WTC11 (cell line): ENCODE measurements around the gene PLCG2. TPM values are rescaled to one million over a fixed set of nuclear protein-coding genes. Genes with fewer than 3 reads are reported as not detected.

Source experiments
- ATAC-seq: fragments of 200-7000 bp; cut with Tn5 transposase; 2 replicates; pipeline ENCODE4 v1.10.0; 2021; ENCODE audit warnings: mild to moderate bottlenecking, moderate library complexity
- CTCF ChIA-PET: fragments of 300-600 bp; sonication (Branson Sonifier 250); formaldehyde crosslinking; loops from one replicate; lab custom pipeline; 2021; ENCODE audit warnings: antibody characterized with exemption; lab: Charles Lee
- POLR2A ChIA-PET: fragments of 350-600 bp; sonication (Branson Sonifier 250); formaldehyde crosslinking; loops from one replicate; lab custom pipeline; 2021; ENCODE audit warnings: antibody characterized with exemption; lab: Charles Lee
- DNase-seq: peaks from one replicate; pipeline ENCODE4 v3.0.0; 2021; ENCODE audit warnings: low spot score
- H3K27ac Mint-ChIP-seq: 2 replicates; pipeline ENCODE4 v1.8.0; 2021; ENCODE audit warnings: mixed read lengths
- H3K27me3 Mint-ChIP-seq: 2 replicates; pipeline ENCODE4 v1.8.0; 2021; ENCODE audit warnings: low read depth, mild to moderate bottlenecking, moderate library complexity, mixed read lengths
- H3K36me3 Mint-ChIP-seq: 2 replicates; pipeline ENCODE4 v1.8.0; 2021; ENCODE audit warnings: mixed read lengths
- H3K4me1 Mint-ChIP-seq: 2 replicates; pipeline ENCODE4 v1.8.0; 2022; ENCODE audit warnings: mixed read lengths
- H3K4me3 Mint-ChIP-seq: 2 replicates; pipeline ENCODE4 v1.8.0; 2021; ENCODE audit warnings: mild to moderate bottlenecking, moderate library complexity, mixed read lengths
- H3K9me3 Mint-ChIP-seq: 2 replicates; pipeline ENCODE4 v1.8.0; 2021; ENCODE audit warnings: mixed read lengths
- ATF6 ChIP-seq: sonication (generic); formaldehyde crosslinking; IDR thresholded peaks from 2 replicates; pipeline ENCODE4 v1.8.1; 2023; ENCODE audit warnings: mild to moderate bottlenecking, missing genetic modification reagents
- CREB1 ChIP-seq: sonication (generic); formaldehyde crosslinking; IDR thresholded peaks from 2 replicates; pipeline ENCODE4 v1.8.0; 2023; ENCODE audit warnings: mild to moderate bottlenecking, missing genetic modification reagents
- CREM ChIP-seq: sonication (generic); formaldehyde crosslinking; IDR thresholded peaks from 2 replicates; pipeline ENCODE4 v1.8.1; 2022; ENCODE audit warnings: mild to moderate bottlenecking, missing genetic modification reagents, moderate library complexity
- EMX1 ChIP-seq: fragments of 250-450 bp; sonication (Bioruptor Pico); IDR thresholded peaks from 2 replicates; pipeline ENCODE4 v1.8.0; 2021; ENCODE audit warnings: mild to moderate bottlenecking
- ESRRA ChIP-seq: sonication (generic); formaldehyde crosslinking; IDR thresholded peaks from 2 replicates; pipeline ENCODE4 v1.8.1; 2022; ENCODE audit warnings: mild to moderate bottlenecking, missing genetic modification reagents, borderline replicate concordance
- FOXJ3 ChIP-seq: sonication (generic); formaldehyde crosslinking; IDR thresholded peaks from 2 replicates; pipeline ENCODE4 v1.9.0; 2021; ENCODE audit warnings: missing genetic modification reagents, mild to moderate bottlenecking, borderline replicate concordance
- FOXK1 ChIP-seq: sonication (generic); formaldehyde crosslinking; IDR thresholded peaks from 2 replicates; pipeline ENCODE4 v1.8.0; 2022; ENCODE audit warnings: mild to moderate bottlenecking, moderate library complexity, missing genetic modification reagents
- FOXP1 ChIP-seq: sonication (generic); formaldehyde crosslinking; IDR thresholded peaks from 2 replicates; pipeline ENCODE4 v1.8.0; 2022; ENCODE audit warnings: missing genetic modification reagents, mild to moderate bottlenecking, moderate library complexity, borderline replicate concordance
- FOXP4 ChIP-seq: sonication (generic); formaldehyde crosslinking; IDR thresholded peaks from 2 replicates; pipeline ENCODE4 v1.8.0; 2022; ENCODE audit warnings: mild to moderate bottlenecking, missing genetic modification reagents
- GTF2I ChIP-seq: fragments of 250-450 bp; sonication (Bioruptor Pico); conservative IDR thresholded peaks from 2 replicates; pipeline ENCODE4 v1.4.0; 2021; ENCODE audit warnings: mild to moderate bottlenecking
- JAZF1 ChIP-seq: fragments of 250-450 bp; sonication (Bioruptor Pico); IDR thresholded peaks from 2 replicates; pipeline ENCODE4 v1.9.0; 2021; ENCODE audit warnings: moderate library complexity, mild to moderate bottlenecking, inconsistent platforms
- JUN ChIP-seq: sonication (generic); formaldehyde crosslinking; IDR thresholded peaks from 2 replicates; pipeline ENCODE4 v1.8.0; 2023; ENCODE audit warnings: mild to moderate bottlenecking, missing genetic modification reagents
- KAT7 ChIP-seq: sonication (generic); formaldehyde crosslinking; IDR thresholded peaks from 2 replicates; pipeline ENCODE4 v1.8.1; 2023; ENCODE audit warnings: missing genetic modification reagents, mild to moderate bottlenecking, borderline replicate concordance
- MAX ChIP-seq: sonication (generic); formaldehyde crosslinking; IDR thresholded peaks from 2 replicates; pipeline ENCODE4 v1.8.0; 2022; ENCODE audit warnings: mild to moderate bottlenecking, missing genetic modification reagents
- MLX ChIP-seq: sonication (generic); formaldehyde crosslinking; IDR thresholded peaks from 2 replicates; pipeline ENCODE4 v1.8.1; 2023; ENCODE audit warnings: mild to moderate bottlenecking, missing genetic modification reagents, moderate library complexity
- SMAD4 ChIP-seq: sonication (generic); formaldehyde crosslinking; IDR thresholded peaks from 2 replicates; pipeline ENCODE4 v1.8.0; 2022; ENCODE audit warnings: mild to moderate bottlenecking, missing genetic modification reagents
- SP1 ChIP-seq: sonication (generic); formaldehyde crosslinking; conservative IDR thresholded peaks from 2 replicates; pipeline ENCODE4 v1.8.1; 2022; ENCODE audit warnings: missing genetic modification reagents
- ZBTB21 ChIP-seq: sonication (generic); formaldehyde crosslinking; IDR thresholded peaks from 2 replicates; pipeline ENCODE4 v1.8.1; 2023; ENCODE audit warnings: mild to moderate bottlenecking, missing genetic modification reagents, borderline replicate concordance
- ZNF232 ChIP-seq: sonication (generic); formaldehyde crosslinking; IDR thresholded peaks from 2 replicates; pipeline ENCODE4 v1.8.0; 2022; ENCODE audit warnings: mild to moderate bottlenecking, missing genetic modification reagents
- ZNF281 ChIP-seq: sonication (generic); formaldehyde crosslinking; IDR thresholded peaks from 2 replicates; pipeline ENCODE4 v1.8.0; 2023; ENCODE audit warnings: mild to moderate bottlenecking, missing genetic modification reagents
- ZNF396 ChIP-seq: fragments of 250-450 bp; sonication (Bioruptor Pico); IDR thresholded peaks from 2 replicates; pipeline ENCODE4 v1.8.0; 2021; ENCODE audit warnings: mild to moderate bottlenecking, moderate library complexity, borderline replicate concordance
- total RNA-seq: library from RNA; stranded (reverse); gene quantifications from 3 replicates; pipeline ENCODE4 v1.2.3, GENCODE V29; 2021
- TF ChIP-seq, protein P1 (sequence below): sonication (generic); formaldehyde crosslinking; IDR thresholded peaks from 2 replicates; pipeline ENCODE4 v1.8.1; 2022; ENCODE audit warnings: missing genetic modification reagents, borderline replicate concordance
- TF ChIP-seq, protein P2 (sequence below): sonication (generic); formaldehyde crosslinking; IDR thresholded peaks from 2 replicates; pipeline ENCODE4 v1.8.1; 2023; ENCODE audit warnings: mild to moderate bottlenecking, missing genetic modification reagents, moderate library complexity
- TF ChIP-seq, protein P3 (sequence below): sonication (generic); formaldehyde crosslinking; IDR thresholded peaks from 2 replicates; pipeline ENCODE4 v1.8.1; 2022; ENCODE audit warnings: mild to moderate bottlenecking, missing genetic modification reagents, moderate library complexity, borderline replicate concordance

PLCG2 gene
- total RNA-seq, 1 experiment from 2014 or later, result 7.0 TPM

DNA sequence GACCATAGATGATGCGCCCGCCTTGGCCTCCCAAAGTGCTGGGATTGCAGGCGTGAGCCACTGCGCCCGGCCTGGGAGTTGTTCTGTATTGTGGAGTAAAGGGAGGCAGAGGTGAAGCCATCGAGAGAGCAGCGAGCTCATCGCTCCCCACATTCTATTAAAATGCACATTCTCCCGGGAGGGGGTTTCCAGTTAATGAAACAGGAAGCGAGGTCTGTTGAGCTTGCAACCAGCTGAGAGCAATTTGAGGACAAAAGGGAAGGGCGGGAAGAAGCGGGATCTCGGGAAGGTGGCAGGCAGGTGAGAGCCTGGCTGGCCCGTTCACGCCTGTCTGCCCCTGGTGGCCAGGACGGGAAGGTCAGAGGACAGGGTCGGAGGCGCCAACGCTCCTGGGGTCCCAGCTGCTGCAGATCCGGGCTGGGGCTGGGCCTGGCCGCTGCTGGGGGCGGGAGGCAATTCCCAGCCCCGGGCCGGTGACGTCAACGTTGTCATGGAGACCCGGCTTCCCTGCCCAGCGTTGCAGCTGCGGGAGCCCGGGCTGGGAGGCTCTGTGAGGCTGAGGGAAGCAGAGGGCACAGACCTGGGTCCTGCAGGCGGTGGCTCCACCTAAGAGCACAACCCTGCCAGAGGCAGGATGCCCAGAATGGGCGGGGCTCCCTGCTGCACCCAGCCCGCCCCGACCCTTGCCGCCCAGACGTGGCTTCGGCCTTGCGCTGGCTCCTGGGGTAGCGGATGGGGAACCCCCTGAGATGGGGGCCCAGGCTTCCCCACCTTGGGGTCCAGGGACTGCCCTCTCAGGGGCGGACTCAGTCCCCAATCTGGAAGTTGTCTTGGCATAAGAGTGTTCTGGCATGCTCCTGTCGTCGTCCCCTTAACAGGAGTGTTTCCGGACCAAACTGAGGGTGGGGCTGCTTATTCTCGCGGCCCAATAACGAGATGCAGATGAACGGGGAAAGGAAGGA, 48.7 kb upstream of the PLCG2 start:
- Mint-ChIP-seq H3K27ac (peak overlapping the region; percentile 96), H3K4me3 (peak overlapping the region; percentile 64), H3K4me1 (peaks cover 30% of the 10 kb centered on the region), H3K36me3 (peaks cover 4% of the 10 kb centered on the region), H3K9me3 (peaks cover 10% of the 10 kb centered on the region; the same call in 1 of the 2 replicates), H3K27me3 (no peaks in the 10 kb centered on the region)
- DNase-seq, result peak; percentile 99
- ChIA-PET POLR2A (interaction anchor here (0.6 to 0.7 kb wide), 2 partner anchors 78 to 416 kb away, joined by 3 to 4 read pairs; partner anchors contain the start of gene GAN), CTCF (interaction anchor here (0.5 to 3.0 kb wide), 55 partner anchors 8 to 806 kb away, joined by 3 to 26 read pairs (median 3); partner anchors contain the start of genes ATMIN, GAN, MPHOSPH6 and PLCG2)
- ATAC-seq, result peak; percentile 96
- no peak for TF ChIP-seq KAT7
- peak; percentile 93 for TF ChIP-seq FOXP1 (CRISPR knock-in tag)
- peak; percentile 81; the same call in 1 of the 2 replicates for TF ChIP-seq ZNF232 (CRISPR knock-in tag)
- TF ChIP-seq JUN, result no peak
- TF ChIP-seq ESRRA (CRISPR knock-in tag), result no peak; the same call in 1 of the 2 replicates
- TF ChIP-seq SMAD4, result no peak
- TF ChIP-seq ZBTB21, result peak; percentile 80; the same call in 1 of the 2 replicates
- TF ChIP-seq, protein P1, sequence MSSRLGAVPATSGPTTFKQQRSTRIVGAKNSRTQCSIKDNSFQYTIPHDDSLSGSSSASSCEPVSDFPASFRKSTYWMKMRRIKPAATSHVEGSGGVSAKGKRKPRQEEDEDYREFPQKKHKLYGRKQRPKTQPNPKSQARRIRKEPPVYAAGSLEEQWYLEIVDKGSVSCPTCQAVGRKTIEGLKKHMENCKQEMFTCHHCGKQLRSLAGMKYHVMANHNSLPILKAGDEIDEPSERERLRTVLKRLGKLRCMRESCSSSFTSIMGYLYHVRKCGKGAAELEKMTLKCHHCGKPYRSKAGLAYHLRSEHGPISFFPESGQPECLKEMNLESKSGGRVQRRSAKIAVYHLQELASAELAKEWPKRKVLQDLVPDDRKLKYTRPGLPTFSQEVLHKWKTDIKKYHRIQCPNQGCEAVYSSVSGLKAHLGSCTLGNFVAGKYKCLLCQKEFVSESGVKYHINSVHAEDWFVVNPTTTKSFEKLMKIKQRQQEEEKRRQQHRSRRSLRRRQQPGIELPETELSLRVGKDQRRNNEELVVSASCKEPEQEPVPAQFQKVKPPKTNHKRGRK (CRISPR knock-in tag), result no peak
- TF ChIP-seq ZNF396 (CRISPR knock-in tag), result no peak
- TF ChIP-seq JAZF1 (CRISPR knock-in tag), result no peak
- TF ChIP-seq MAX (CRISPR knock-in tag), result peak; percentile 97
- no peak for TF ChIP-seq ATF6 (CRISPR knock-in tag)
- no peak for TF ChIP-seq FOXJ3 (CRISPR knock-in tag)
- TF ChIP-seq GTF2I (CRISPR knock-in tag), result peak; percentile 29; the same call in 1 of the 2 replicates
- TF ChIP-seq, protein P2, sequence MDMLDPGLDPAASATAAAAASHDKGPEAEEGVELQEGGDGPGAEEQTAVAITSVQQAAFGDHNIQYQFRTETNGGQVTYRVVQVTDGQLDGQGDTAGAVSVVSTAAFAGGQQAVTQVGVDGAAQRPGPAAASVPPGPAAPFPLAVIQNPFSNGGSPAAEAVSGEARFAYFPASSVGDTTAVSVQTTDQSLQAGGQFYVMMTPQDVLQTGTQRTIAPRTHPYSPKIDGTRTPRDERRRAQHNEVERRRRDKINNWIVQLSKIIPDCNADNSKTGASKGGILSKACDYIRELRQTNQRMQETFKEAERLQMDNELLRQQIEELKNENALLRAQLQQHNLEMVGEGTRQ (CRISPR knock-in tag), result 0 out of 2 replicates have a peak, but pooled peaks have one; percentile 32
- peak; percentile 38; the same call in 1 of the 2 replicates for TF ChIP-seq MLX
- no peak for TF ChIP-seq EMX1 (CRISPR knock-in tag)
- TF ChIP-seq FOXP4 (CRISPR knock-in tag), result peak; percentile 96
- TF ChIP-seq CREM, result peak; percentile 88; the same call in 1 of the 2 replicates
- peak; percentile 88 for TF ChIP-seq SP1 (CRISPR knock-in tag)
- peak; percentile 74 for TF ChIP-seq FOXK1 (CRISPR knock-in tag)
- peak; percentile 31; the same call in 1 of the 2 replicates for TF ChIP-seq ZNF281 (CRISPR knock-in tag)
- no peak for TF ChIP-seq CREB1 (CRISPR knock-in tag)
- TF ChIP-seq, protein P3, sequence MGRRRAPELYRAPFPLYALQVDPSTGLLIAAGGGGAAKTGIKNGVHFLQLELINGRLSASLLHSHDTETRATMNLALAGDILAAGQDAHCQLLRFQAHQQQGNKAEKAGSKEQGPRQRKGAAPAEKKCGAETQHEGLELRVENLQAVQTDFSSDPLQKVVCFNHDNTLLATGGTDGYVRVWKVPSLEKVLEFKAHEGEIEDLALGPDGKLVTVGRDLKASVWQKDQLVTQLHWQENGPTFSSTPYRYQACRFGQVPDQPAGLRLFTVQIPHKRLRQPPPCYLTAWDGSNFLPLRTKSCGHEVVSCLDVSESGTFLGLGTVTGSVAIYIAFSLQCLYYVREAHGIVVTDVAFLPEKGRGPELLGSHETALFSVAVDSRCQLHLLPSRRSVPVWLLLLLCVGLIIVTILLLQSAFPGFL (CRISPR knock-in tag), result no peak
